HG03521 (cell line): Measurements from ENCODE around the gene SYT7.

ENCODE experiments used
- ATAC-seq: cut with Tn5 transposase; IDR thresholded peaks from one replicate; pipeline ENCODE4 v1.9.1; 2021; ENCODE audit warnings: mild to moderate bottlenecking, moderate library complexity; ENCODE audit not compliant: unreplicated experiment

The SYT7 gene

DNA sequence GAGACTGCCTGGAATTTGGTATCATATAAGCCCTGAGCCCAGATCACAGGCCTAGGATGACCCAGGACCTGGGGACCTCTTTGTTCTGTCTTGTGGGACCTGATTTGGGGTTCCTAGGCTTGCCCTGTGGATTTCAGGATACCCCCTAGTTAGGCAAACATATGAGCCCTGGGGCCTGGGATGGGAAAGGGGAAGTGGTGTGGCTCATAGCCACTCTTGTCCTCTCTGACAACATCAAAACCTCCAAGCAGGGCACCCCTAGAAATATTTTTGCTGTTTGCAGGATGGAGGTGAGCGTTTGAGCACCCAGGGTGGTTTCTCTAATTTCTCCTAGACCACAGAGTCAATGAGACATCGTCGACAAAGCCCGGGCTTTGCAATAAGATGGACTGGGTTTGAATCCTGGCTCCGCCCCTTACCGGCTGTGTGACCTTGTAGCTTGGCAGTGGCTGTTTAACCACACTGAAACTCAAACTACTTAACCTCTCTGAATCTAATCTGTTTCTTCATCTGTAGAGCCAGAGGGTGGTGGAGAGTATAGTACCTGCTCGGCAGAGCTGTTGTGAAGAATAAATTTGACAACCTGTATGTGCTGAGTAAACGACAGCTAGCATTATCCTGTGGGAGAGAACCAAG is 77.6 kb downstream of the SYT7 start:
- no peak for ATAC-seq

DNA sequence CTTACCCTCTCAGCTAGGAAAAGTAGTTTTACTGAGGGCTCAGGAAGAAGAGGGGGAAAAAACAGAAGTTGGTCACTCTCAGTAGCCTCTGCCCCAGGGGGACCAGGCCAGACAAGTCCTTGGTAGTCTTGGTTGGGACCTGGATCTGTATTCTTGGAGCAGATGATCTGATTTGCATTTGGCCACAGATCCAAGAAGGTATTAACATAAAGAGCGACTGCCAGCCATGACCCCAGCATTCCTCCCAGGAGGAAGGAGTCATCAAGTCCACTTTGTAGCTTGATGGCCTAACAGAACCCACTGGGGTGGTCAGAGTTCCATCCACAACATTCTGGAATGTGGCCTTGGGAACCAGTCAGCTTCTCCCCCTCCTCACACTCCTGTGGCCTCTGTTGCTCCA is 78.4 kb downstream of the SYT7 start:
- no peak for ATAC-seq

DNA sequence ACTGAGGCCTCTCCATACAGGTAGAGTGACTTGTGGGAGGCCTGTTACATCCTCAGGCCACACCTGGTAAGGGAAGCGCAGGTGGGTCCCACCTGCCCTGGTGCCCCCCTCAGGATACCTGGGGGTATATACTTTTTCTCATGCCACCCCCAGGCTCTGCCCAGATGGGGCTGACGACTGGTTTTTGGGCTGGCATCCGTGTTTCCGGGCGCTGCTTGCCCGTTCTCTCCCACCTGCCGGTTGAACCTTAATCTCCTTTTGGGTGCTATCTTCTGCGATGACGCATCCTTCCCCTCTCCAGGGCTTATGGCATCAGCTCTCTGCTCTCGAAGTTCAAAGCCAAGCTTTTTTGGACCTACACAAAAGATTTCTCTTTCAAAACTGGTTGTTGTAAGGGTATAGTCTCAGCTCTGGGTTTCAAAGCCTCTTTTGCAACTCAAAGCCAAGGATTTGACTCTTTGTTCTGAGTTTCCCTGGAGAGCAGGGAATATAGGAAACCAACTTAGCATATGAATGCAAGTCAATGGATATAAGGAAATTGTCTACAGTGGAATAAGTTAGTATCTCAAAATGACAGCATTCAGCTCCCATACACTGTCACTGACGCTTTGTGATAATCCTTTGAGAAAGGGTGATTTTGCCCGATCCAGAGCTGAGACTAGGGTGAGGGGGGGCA is 80.9 kb downstream of the SYT7 start:
- no peak for ATAC-seq

DNA sequence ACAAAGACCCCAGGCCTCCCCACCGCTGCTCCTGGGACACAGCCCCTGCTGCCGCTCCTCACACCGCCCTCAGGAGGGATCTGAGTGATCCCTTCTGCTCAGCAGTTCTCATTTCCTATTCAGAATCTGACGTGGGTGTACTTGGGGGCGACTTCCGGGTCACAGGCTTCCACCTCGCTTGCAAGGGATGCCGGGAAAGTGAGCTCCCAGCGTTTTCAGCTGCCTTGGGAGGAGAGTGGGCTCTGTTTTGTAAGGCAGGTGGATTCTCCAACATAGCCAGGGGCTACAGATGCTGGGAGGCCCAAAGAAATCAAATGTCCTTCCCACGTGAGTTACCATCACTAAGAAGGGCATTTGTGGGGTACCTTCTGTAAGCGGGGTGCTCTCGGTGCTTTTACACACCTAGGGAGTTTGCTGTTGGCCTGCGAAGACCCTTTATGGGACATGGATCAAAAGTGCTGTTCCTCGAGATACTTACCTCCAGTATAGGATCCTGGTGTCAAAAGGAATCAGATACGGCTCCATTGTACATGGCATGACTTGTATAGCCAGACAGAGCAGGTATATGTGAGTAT is 82.0 kb downstream of the SYT7 start:
- no peak for ATAC-seq

DNA sequence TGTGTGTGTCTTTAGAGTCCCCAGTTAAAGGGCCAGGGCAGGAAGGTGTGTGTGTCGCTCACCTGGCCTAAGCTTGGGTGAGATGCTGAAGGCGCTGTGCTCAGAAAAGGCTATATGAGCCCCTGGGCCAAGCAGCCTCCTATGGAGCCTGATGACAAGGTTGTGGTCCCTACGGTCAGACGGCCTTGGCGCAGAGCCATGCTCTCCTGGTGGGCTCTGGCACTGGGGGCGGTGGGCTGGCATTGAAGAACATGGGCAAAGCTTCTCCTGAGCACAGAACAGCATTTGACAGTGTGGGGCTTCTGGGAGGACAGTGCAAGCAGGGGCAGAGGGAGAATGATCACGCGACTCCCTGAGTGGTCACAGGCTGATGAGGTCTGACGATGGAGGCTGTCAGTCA is 83.0 kb downstream of the SYT7 start:
- no peak for ATAC-seq

DNA sequence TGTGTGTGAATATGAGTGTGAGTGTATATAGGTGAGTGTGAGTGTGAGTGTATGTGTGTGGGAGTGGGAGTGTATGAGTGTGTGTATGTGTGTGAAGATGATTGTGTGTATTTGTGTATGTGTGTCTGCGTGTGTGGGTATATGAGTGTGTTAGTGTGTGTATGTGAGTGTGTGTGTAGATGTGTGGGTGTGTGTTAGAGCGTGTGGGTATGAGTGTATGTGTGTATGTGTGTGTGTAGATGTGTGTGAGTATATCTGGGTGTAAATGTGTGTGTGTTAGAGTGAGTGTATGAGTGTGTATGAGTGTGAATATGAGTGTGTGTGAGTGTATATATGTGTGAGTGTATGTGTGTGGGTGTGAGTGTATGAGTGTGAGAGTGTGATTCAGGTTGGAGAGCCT is 83.4 kb downstream of the SYT7 start:
- ATAC-seq, result no peak

DNA sequence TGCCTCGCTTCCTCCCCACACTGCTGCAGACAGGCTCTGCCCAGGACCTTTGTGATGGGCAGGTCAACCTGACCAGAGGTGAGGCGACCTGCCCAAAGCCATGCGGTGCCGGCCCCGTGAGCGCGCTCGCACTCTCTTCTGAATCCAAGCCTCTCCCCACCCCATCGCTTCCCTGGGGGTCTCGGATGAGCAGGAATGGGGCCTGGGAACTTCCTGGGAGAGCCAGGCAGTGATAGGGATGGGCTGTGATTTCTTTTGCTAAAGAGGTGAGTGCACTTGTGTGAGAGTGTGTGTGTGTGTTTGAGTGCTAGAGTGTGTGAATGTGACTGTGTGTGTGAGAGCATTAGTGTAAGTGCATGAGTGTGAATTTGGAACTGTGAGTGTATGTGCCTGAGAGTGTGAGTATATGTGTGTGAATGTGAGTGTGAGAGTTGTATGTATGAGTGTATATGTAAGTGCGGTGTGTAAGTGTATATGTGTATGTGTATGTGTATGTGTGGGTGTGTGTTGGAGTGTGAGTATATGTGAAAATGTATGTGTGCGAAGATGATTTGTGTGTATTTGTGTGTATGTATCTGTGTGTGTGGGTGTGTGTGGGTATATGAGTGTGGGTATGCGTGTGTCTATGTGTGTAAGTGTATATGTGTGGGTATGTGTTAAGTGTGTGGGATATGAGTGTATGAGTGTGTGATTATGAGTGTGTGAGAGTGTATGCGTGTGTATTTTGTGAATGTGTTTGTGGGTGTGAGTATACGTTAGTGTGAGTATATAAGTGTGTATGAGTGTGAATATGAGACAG is 84.1 kb downstream of the SYT7 start:
- no peak for ATAC-seq

DNA sequence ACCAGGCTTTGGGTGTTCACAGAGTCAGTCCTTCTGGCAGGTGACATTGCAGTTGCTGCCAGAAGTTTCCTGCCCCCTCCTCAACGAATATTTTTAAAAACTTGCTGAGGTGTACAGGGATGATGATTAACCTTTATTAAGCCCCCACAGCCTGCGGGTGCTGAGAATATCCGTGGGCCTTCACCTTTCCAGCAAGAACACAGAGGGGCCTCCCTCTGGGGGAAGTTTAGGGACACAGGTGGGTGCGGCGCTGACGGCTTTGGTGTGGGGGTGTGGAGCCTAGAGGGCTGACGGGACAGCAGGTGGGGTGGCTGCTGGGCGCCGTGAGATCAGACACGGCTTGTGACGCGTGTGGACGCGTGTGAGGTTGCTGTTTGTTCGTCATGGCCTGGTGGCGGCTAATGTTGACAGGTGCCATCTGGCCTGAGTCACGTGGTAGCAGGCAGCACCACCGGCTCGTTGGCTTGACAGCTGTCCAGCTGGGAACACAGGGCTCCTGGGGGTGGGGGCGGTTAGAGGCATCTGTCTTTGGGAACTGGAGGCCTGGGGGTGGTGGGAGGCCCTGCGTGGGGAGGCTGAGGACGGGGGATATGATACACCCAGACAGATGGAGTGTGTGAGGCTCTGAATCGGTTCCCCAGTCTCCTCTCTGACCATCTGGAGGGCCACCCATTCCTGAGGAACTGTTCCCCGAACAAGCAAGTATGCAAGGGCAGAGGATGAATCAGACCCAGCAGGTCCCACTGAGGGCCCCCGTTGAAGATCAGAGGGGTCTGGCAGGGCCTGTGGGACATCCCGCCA is 84.9 kb downstream of the SYT7 start:
- ATAC-seq, result no peak

DNA sequence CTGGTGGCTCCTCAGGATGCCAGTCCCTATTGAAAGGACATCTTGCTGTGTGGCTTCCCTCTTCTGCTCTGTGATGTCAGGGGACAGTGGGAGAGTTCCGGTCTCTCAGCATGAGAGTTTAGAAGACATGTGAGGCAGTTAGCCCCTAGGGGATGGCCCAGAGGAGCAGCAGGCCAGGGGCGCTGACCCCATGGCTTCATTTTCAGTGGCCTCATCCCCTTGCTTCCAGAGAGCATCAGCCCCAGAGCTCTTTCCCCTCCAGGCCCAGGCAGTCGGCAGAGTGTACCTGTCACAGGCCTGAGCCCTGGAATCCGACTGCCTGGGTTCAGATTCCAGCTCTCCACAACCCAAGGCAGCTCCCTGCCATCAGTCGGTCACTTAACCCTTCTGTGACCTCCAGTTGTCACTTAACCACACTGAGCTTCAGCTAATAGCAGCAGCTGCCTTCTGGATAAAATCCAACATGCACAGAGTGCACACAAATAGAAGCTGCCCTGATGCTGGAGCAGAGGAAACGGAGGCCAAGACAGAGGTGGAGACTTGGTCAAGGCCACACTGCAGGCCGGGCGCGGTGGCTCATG is 86.4 kb downstream of the SYT7 start:
- ATAC-seq, result no peak

DNA sequence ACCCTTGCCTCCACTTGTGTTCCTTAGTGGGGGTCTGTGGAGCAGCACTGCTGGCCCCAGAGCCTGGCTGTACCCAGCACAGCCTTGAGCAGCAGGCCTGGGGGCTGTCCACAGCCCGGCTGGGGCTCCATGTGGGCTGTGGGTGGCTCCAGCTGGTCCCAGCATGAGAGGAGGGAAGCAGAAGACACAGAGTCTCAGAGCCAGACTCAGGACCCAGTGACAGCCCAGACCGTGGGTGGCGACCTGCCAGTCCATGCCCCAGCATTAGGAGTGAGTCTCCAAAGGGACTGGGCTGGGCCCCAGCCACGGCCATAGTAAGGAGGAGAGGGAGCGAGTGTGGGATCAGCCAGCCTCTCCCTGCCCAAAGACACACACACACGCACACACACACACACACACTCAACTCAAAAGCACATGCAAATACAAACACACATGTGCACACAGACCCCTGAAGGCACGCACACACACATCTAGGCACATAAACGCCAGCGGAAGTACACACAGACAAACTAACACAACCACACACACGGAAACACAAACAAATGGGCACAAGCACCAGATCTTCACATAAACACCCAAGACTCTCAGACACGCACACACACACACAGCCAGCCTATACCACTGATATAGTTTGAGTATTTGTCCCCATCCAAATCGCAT is 89.0 kb downstream of the SYT7 start:
- no peak for ATAC-seq

DNA sequence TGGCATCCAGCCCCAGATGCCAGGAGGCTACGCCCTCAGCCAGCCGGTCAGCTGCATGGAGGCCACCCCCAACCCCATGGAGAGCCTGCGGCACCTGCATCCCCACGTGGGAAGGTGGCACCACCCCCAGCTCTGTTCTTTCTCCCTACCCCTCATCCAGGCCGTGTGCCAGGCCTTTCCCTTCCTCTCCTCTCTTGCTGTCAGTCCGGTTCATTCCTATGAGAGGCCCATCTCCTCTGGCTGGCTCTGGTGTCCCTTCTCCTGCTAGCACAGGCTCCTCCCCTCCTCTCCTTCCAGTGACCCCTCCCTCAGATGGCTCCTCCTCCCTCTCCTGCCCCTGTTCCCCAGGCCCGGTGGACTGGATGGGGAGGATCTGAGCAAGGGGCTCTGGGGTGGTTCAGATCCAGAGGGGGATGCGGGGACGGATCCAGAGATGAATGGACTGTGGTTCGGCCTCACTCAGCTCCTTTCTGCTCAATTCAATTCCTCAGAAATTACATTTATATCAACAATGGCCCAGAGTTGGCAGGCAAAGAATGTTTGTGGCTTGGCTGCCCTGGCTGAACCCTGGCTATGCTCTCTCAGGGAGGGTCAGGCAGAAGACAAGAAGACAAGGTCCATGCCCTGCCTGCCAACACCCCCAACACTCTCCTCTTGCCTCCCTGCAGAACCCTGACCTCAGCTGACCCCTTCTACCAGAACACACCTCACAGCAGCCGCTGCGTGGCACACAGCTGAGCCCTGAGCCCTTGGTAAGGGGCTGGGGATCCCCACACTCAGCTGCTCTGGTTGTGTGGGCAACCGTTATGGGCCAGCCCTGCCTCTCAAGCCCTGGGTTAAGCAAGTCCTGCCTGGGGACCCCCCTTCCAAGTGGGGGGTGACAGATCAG is 90.8 kb downstream of the SYT7 start:
- ATAC-seq, result no peak

DNA sequence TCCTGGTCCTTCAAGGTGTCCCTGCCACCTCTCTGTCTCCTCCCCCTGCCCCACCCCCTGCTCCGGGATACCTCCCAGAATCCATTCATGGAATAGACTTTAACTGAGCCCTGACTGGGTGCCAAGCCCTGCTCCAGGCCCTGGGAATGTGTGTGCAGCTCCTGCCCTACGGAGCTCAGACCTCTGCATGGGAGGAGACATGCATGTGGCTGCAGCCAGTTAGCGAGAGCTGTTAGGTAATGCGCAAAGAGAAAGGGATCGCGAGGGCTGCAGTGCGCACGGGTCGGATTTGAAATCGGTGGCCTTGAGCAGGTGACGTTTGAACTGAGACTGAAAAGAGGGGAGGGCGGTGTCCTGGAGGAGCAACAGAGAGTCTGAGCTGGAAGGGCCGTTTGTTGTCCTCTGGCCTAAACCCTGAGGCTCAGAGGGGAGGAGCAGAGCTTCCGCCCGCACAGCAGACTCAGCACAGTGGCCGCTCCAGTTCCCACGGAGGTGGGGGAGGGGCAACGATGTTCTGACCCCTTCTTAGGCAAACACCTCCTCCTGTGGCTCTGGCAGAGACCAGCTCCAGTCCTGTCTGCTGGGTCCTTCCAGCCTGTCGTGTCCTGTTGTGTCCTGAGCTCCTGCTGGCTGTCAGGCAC is 92.1 kb downstream of the SYT7 start:
- no peak for ATAC-seq

DNA sequence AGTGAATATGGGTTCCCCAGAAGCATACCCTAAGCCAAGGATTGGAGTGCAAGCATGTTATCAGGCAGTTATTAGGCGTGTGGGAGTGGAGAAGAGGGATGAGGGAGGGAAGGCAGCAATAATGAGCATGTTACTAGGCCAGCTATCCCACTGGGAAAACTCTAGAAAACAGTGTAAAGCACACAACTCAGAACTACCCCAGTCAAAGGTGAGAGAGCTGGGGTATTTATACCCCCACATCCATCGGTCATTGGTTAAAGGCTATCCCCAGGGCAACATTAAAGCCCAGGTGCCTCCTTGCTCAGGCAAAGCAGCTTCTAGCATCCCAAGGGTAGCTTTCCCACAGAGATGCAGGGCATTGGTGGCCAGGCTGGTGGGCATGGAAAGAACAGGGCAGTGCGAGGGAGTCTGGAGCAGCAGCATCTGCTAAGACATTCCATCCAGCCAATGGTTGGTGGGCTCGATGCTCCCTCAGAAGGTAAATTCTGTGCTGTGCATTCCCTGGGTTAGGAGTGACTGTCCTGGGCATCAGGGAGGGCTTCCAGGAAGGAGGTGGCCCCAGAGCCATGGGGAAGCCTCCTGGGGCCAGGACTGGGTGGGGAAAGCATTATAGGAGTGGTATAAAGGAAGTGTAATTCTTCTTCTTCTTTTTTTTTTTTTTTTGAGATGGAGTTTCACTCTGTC is 93.4 kb downstream of the SYT7 start:
- no peak for ATAC-seq

DNA sequence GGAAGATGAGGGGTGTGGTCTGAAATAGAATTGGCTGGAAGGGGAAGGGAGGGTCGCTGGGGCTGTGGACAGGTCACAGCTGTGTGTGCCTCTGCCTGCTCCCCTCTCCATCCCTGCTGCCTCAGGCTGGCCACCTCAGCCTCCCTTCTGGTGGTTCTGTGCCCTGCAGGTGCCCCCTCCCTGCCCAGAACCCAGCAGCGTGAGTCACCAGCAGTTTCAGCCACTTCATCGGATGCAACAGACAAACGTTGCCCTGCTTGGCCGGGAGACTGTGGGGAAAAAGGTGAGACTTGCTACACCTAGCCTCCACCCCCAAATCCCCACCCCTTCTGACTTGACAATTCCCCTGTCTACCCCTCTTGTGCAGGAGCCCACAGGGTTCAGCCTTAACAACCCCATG is 94.1 kb downstream of the SYT7 start:
- no peak for ATAC-seq

DNA sequence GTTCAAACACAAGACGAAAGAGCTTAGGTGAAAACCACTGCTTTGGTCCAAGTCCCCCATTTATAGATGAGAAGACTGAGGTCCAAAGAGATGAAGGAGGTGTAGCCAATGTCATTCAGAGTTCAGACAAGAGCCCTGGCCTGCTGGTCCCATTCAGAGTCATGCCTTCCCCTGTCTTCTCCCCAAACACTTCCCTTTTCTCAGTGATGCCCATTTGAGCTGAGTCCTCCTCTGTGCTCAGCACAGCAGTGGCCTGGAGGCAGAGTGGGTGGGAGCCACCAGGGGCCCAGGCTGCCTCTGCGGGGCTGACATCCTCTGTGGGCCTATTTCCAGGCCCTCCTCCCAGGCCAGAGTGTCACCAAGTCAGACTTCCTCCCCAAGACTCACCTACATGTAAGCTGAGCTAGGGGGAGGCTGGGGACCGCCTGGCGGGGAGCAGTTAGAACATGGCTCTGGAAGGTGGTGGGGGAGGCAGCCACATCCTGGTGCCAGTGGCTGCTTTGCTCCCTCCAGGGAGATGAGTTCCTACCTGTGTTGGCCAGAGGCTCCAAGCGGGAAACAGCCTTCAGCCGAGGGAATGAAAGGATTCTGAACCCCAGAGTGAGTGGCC is 94.8 kb downstream of the SYT7 start:
- no peak for ATAC-seq

DNA sequence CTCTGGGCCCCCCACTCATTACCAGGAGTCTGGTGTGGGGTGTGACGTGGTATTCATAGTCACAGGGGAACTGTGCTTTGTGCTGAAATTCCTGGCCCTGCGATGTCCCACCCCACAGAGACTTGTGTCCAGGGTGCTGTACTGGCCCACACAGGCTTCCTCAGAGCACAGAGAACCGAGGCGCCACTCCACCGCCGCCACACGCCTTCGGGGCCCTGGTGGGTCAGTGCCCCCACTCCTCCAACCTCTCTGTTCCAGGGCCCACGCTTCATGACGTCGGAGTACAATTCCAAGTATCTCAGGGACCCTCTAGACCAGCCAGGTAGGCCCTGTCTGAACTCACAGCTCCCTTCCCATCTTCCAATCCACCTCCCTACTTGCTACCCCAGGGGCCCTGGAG is 95.8 kb downstream of the SYT7 start:
- ATAC-seq, result no peak

DNA sequence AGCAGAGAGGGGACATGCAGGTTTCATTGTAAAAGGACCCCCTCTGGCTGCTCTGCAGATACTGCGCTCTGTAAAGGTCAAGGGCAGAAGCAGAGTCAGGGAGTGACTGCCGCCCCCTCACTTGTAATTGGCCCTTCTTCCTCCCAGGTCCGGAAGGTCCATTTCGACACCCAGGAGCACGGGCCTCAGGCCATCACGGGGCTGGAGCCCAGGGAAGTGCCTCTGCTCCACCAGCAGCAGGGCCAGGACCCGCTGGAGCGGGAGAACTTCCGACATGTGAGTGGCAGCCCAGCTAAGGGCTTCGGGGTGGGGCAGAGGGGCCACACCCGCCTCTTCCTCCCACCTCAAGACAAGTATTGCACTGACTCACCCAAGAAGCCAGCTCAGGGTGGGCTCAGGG is 96.3 kb downstream of the SYT7 start:
- ATAC-seq, result no peak

DNA sequence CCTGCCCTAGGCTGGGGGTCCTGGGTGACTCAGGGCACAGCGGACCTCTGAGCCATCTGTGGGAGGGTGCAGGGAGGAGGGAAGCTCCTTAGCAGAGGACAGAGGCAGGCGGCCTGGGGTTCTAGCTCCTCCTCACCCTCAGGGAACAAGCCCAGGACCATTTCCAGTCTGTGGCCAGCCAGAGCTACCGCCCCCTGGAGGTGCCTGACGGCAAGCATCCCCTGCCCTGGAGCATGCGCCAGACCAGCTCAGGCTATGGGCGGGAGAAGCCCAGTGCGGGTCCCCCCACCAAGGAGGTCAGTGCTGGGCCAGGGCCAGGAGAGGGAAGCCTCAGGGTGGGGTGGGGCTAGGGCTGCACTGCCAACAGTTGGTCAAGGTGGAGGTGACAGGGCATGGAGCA is 98.4 kb downstream of the SYT7 start:
- ATAC-seq, result no peak
